Ishikawa (cell line): Measurements from ENCODE around the gene RAPGEF4.

ENCODE experiments used
- EGR1 ChIP-seq: IDR thresholded peaks from 2 replicates; pipeline ENCODE4 v1.6.1; 2012
- EP300 ChIP-seq: IDR thresholded peaks from 2 replicates; pipeline ENCODE4 v1.6.1; 2012; ENCODE audit warnings: borderline replicate concordance
- TCF12 ChIP-seq: IDR thresholded peaks from 2 replicates; pipeline ENCODE4 v1.6.1; 2012; ENCODE audit warnings: low read depth
- TEAD4 ChIP-seq: IDR thresholded peaks from 2 replicates; pipeline ENCODE4 v1.6.1; 2012
- TF ChIP-seq, protein P1 (sequence below): IDR thresholded peaks from 2 replicates; pipeline ENCODE4 v1.6.1; 2012

DNA sequence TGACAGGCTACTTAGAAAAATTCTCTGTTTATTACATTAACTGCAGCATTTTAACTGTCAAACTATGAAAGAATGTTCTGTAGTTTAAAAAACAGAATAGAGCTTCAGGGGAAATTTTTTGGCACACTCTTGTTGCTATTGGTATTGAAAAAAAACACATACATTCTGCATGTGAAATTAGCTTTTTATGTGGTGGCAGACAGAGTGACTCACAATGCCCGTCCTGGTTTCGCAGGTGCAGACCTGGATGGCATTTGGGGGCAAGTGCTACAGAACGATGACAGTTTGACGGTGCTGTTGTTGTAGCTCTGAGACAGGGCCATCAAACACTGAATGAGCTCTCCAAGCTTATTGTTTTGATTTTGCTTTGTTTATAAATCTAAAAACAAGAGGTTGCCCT, 235.0 kb downstream of the RAPGEF4 start:
- TF ChIP-seq TCF12 (no peak), EP300 (no peak), EGR1 (no peak), TEAD4 (no peak)
- TF ChIP-seq, protein P1, sequence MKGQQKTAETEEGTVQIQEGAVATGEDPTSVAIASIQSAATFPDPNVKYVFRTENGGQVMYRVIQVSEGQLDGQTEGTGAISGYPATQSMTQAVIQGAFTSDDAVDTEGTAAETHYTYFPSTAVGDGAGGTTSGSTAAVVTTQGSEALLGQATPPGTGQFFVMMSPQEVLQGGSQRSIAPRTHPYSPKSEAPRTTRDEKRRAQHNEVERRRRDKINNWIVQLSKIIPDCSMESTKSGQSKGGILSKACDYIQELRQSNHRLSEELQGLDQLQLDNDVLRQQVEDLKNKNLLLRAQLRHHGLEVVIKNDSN, result no peak
